ENCODE measurements around the gene TBC1D23. TPM values are rescaled to one million over a fixed set of nuclear protein-coding genes. Genes with fewer than 3 reads are reported as not detected.

Gene TBC1D23
- total RNA-seq, 3 donors from 2014 or later, result 10.5 to 19.0 (median 16.2) TPM

DNA sequence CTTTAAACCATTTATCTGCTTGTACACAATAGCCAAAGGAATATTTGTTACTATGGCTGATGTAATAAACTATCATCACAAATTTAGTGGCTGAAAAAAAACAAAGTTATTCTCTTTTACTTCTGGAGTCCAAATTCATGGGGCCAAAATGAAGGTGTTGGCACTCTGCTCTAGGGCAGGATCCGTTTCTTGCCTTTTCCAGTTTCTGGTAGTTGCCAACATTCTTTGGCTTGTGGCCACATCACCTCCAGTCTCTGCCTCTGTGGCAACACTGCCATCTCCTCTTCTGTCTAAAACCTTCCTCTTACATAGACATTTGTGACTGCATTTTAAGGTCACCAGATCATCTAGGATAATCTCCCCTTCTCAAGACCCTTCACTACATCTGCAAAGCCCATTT, 101.1 kb downstream of the TBC1D23 start:
- peaks cover 41% of the 10 kb centered on the region for H3K36me3 Mint-ChIP-seq (ENCODE audit: insufficient read depth)
- no peaks in the 10 kb centered on the region for H3K9me3 Mint-ChIP-seq

DNA sequence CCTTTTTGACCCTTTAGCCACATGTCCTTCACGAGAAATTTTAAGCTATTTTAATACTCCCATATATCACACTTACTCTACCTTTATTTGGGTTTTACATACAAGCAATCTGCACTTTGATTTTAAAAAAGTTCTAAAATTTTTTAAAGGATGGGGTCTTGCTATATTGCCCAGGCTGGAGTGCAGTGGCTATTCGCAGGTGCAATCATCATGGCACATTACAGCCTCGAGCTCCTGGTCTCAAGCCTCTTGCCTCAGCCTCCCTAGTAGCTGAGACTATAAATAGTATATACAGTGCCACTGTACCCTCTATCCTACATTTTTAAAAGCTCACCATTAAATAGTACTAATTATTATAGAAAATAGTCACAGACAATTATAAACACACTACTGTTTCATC, 103.6 kb downstream of the TBC1D23 start:
- DNase-seq (no peak), ATAC-seq (no peak)
- H3K27me3 Mint-ChIP-seq (ENCODE audit: low read depth), result no peaks in the 10 kb centered on the region
- H3K4me1 Mint-ChIP-seq (ENCODE audit: low read depth), result no peaks in the 10 kb centered on the region
- H3K9me3 Mint-ChIP-seq, result no peaks in the 10 kb centered on the region
- H3K36me3 Mint-ChIP-seq (ENCODE audit: insufficient read depth), result peaks cover 38% of the 10 kb centered on the region
- no peak overlapping the region for H3K4me3 Mint-ChIP-seq

More for the DNA sequence above, 101.1 kb downstream of the TBC1D23 start:
- DNase-seq, result no peak
- Mint-ChIP-seq H3K4me1 (ENCODE audit: low read depth) (no peaks in the 10 kb centered on the region), H3K4me3 (no peak overlapping the region), H3K27me3 (ENCODE audit: low read depth) (no peaks in the 10 kb centered on the region)
- no peak for ATAC-seq

DNA sequence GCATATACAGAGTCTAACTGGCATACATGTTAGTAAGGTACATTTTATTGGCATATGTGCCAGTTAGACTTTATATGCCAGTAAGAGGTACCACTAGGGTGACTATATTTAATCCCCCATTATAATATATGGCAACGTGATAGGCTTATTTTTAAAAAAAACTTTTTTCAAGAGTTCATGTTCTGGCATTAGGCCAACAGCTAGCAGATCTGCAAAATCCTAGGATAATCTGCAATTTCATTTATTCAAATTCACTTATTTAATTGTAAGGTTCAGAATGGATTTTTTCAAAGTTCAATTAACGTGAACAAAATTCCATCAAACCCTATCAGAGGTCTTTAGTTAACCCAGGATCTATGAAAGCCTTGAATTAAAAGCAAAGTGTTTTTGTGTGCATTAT, 105.6 kb downstream of the TBC1D23 start:
- Mint-ChIP-seq H3K4me1 (ENCODE audit: low read depth) (no peaks in the 10 kb centered on the region), H3K9me3 (no peaks in the 10 kb centered on the region), H3K4me3 (no peak overlapping the region), H3K36me3 (ENCODE audit: insufficient read depth) (peaks cover 31% of the 10 kb centered on the region), H3K27me3 (ENCODE audit: low read depth) (no peaks in the 10 kb centered on the region)
- no peak for DNase-seq
- no peak for ATAC-seq

DNA sequence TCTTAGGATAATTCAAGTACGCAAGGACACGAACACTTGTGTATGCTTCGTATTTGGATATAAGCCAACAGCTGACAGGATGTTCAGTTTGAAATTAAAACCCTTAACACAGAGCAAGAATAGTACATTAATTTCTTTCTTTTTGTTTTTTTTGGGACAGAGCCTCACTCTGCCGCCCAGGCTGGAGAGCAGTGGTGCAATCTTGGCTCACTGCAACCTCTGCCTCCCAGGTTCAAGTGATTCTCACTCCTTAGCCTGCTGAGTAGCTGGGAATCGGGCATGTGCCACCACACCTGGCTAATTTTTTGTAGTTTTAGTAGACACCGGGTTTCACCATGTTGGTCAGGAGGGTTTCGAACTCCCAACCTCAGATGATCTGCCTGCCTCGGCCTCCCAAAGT, 107.6 kb downstream of the TBC1D23 start:
- ATAC-seq (no peak), DNase-seq (no peak)
- Mint-ChIP-seq H3K4me3 (no peak overlapping the region), H3K9me3 (no peaks in the 10 kb centered on the region), H3K4me1 (ENCODE audit: low read depth) (no peaks in the 10 kb centered on the region), H3K27me3 (ENCODE audit: low read depth) (no peaks in the 10 kb centered on the region), H3K36me3 (ENCODE audit: insufficient read depth) (peaks cover 31% of the 10 kb centered on the region)

DNA sequence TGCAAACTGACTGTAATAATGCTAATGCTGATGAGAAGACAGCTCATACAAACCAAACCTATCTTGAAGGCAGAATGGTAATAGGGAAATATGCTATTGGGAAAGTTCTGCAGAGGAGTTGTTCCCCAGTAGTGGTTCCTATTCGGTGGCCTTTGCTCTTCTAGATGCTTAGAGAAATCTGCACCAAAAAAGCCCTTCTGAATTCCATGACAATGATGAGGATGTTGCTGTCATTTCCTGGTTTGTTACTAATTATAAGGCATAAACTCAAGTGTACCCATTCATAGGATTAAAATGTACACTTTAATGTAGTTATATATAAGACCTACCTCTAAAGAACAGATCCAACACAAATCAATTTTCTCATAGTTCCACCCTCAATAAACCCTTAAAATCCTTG, 110.0 kb downstream of the TBC1D23 start:
- Mint-ChIP-seq H3K36me3 (ENCODE audit: insufficient read depth) (peaks cover 23% of the 10 kb centered on the region), H3K9me3 (no peaks in the 10 kb centered on the region)
- ATAC-seq, result no peak

DNA sequence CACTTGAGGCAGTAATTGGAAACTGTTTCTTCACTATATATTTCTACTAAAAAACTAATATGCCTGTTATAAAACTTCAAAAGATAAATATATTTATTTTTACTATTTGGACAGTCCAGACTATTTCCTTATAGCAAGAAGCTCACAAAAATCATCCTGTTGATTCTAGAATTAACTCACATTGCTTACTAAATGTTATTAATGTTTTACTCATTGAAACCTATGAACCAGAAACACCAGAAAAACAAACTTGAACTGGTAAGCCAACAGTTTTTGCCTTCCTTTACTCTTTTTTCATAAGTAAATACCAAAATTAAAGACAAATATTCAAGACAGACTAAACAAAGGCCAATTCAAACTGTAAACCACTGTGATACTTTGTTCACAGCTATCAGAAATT, 113.7 kb downstream of the TBC1D23 start:
- Mint-ChIP-seq H3K27me3 (ENCODE audit: low read depth) (no peaks in the 10 kb centered on the region), H3K36me3 (ENCODE audit: insufficient read depth) (peaks cover 24% of the 10 kb centered on the region), H3K4me3 (no peak overlapping the region), H3K9me3 (no peaks in the 10 kb centered on the region), H3K4me1 (ENCODE audit: low read depth) (no peaks in the 10 kb centered on the region)
- no peak for ATAC-seq
- DNase-seq, result no peak

More for the DNA sequence above, 110.0 kb downstream of the TBC1D23 start:
- DNase-seq, result no peak
- Mint-ChIP-seq H3K4me3 (no peak overlapping the region), H3K4me1 (ENCODE audit: low read depth) (no peaks in the 10 kb centered on the region), H3K27me3 (ENCODE audit: low read depth) (no peaks in the 10 kb centered on the region)

Other genes starting within 250 kb of the TBC1D23 start
- gene FILIP1L, start 146.5 kb upstream of the TBC1D23 start, total RNA-seq, result under 1 TPM in 2 of 3 donors, not detected in 1; 0.08 to 0.28 TPM
- gene NIT2, start 73.8 kb downstream of the TBC1D23 start, total RNA-seq, result 10 to 100 TPM; 61.2 to 70.9 (median 62.1) TPM
- 10 to 100 TPM; 75.0 to 79.5 (median 77.6) TPM for gene TOMM70, start 140.1 kb downstream of the TBC1D23 start, total RNA-seq
- gene LNP1, start 140.5 kb downstream of the TBC1D23 start, total RNA-seq, result 1 to 10 TPM in 2 of 3 donors, under 1 TPM in 1; 0.94 to 1.5 (median 1.1) TPM
- gene TMEM45A, start 231.6 kb downstream of the TBC1D23 start, total RNA-seq, result under 1 TPM in 1 of 3 donors, not detected in 2; 0.18 TPM